NT2/D1 (cell line): ENCODE data around the gene LRG1.
"Not testable (repeated sequence)": the region's sequence is repeated elsewhere in the genome, so short reads cannot be mapped to it uniquely, and the experiment has no call there.

Experiments used
- DNase-seq: peaks from one replicate; pipeline ENCODE4 v3.0.0-alpha.2; 2011; ENCODE audit warnings: low read depth, low spot score
- H3K27me3 ChIP-seq: 2 replicates; pipeline ENCODE4 v1.6.0; 2011; ENCODE audit warnings: mild to moderate bottlenecking; ENCODE audit not compliant: insufficient read length, insufficient read depth
- H3K36me3 ChIP-seq: 2 replicates; pipeline ENCODE4 v1.6.1; 2011; ENCODE audit warnings: mild to moderate bottlenecking, low read length, mixed read lengths; ENCODE audit not compliant: insufficient read depth, insufficient read length
- H3K4me1 ChIP-seq: 2 replicates; pipeline ENCODE4 v1.5.1; 2011; ENCODE audit not compliant: insufficient read depth, insufficient read length
- H3K4me3 ChIP-seq: 2 replicates; pipeline ENCODE4 v1.5.1; 2011; ENCODE audit warnings: low read depth; ENCODE audit not compliant: insufficient read length
- H3K9ac ChIP-seq: 2 replicates; pipeline ENCODE4 v1.6.0; 2011; ENCODE audit warnings: low read depth; ENCODE audit not compliant: insufficient read length
- H3K9me3 ChIP-seq: 2 replicates; pipeline ENCODE4 v1.5.1; 2011; ENCODE audit warnings: mild to moderate bottlenecking, low read length; ENCODE audit not compliant: insufficient read depth
- SUZ12 ChIP-seq: IDR thresholded peaks from 2 replicates; pipeline ENCODE4 v1.6.1; 2011; ENCODE audit not compliant: insufficient read length, insufficient read depth; ENCODE audit errors: extremely low read depth
- YY1 ChIP-seq: IDR thresholded peaks from 2 replicates; pipeline ENCODE4 v1.6.1; 2011; ENCODE audit not compliant: insufficient read length, insufficient read depth
- ZNF274 ChIP-seq: IDR thresholded peaks from 2 replicates; pipeline ENCODE4 v1.6.1; 2011; ENCODE audit warnings: mild to moderate bottlenecking, low read depth, low read length

The LRG1 gene

GRCh38 chr19:4570402-4570801, 30.6 kb upstream of the LRG1 start:
- Histone ChIP-seq H3K9me3 (no peaks in the 10 kb centered on the region), H3K27me3 (no peaks in the 10 kb centered on the region), H3K9ac (no peak overlapping the region), H3K4me3 (no peak overlapping the region), H3K4me1 (peaks cover 8% of the 10 kb centered on the region), H3K36me3 (no peaks in the 10 kb centered on the region)
- TF ChIP-seq ZNF274 = no peak
- TF ChIP-seq SUZ12 = no peak
- TF ChIP-seq YY1 = no peak
- no peak for DNase-seq

- H3K36me3 ChIP-seq = no peaks in the 10 kb centered on the region
- no peak overlapping the region for H3K9ac ChIP-seq
- H3K9me3 ChIP-seq = no peaks in the 10 kb centered on the region
- peaks cover 7% of the 10 kb centered on the region for H3K4me1 ChIP-seq
- no peak overlapping the region for H3K4me3 ChIP-seq
- no peak for TF ChIP-seq SUZ12
- no peak for TF ChIP-seq YY1
- TF ChIP-seq ZNF274 = no peak
- no peaks in the 10 kb centered on the region for H3K27me3 ChIP-seq
- no peak for DNase-seq
Measured at GRCh38 chr19:4568886-4569285, 29.1 kb upstream of the LRG1 start.

GRCh38 chr19:4567584-4568071, 27.8 kb upstream of the LRG1 start:
- no peaks in the 10 kb centered on the region for H3K27me3 ChIP-seq
- DNase-seq = peak; percentile 63
- H3K9ac ChIP-seq = peak overlapping the region; percentile 5
- no peaks in the 10 kb centered on the region for H3K36me3 ChIP-seq
- peaks cover 7% of the 10 kb centered on the region for H3K4me1 ChIP-seq
- H3K4me3 ChIP-seq = no peak overlapping the region
- no peaks in the 10 kb centered on the region for H3K9me3 ChIP-seq
- TF ChIP-seq YY1 (no peak), SUZ12 (no peak), ZNF274 (no peak)

- Histone ChIP-seq H3K9ac (peak overlapping the region; percentile 10), H3K27me3 (no peaks in the 10 kb centered on the region), H3K36me3 (no peaks in the 10 kb centered on the region), H3K4me3 (no peak overlapping the region), H3K4me1 (peaks cover 7% of the 10 kb centered on the region), H3K9me3 (no peaks in the 10 kb centered on the region)
- TF ChIP-seq SUZ12 = no peak
- no peak for TF ChIP-seq ZNF274
- TF ChIP-seq YY1 = no peak
- DNase-seq = no peak
Measured at GRCh38 chr19:4566402-4567051, 26.7 kb upstream of the LRG1 start.

GRCh38 chr19:4563562-4563961, 23.7 kb upstream of the LRG1 start:
- not testable (repeated sequence) for H3K4me1 ChIP-seq, DNase-seq, H3K27me3 ChIP-seq, H3K9ac ChIP-seq, H3K9me3 ChIP-seq, H3K4me3 ChIP-seq, H3K36me3 ChIP-seq

GRCh38 chr19:4562085-4562484, 22.2 kb upstream of the LRG1 start:
- not testable (repeated sequence) for H3K36me3 ChIP-seq, H3K9me3 ChIP-seq, DNase-seq, H3K9ac ChIP-seq, H3K4me3 ChIP-seq, H3K27me3 ChIP-seq
- H3K4me1 ChIP-seq = peaks cover 11% of the 10 kb centered on the region

GRCh38 chr19:4559569-4559968, 19.7 kb upstream of the LRG1 start, which contains the start of gene SEMA6B:
SEMA6B (minus strand) TSS chr19:4559684; CDS start chr19:4558457, 1,227 bp downstream.
- H3K9me3 ChIP-seq = no peaks in the 10 kb centered on the region
- H3K4me1 ChIP-seq = peaks cover 12% of the 10 kb centered on the region
- DNase-seq = no peak
- no peak within 1 kb of the TSS for H3K9ac ChIP-seq
- H3K4me3 ChIP-seq = no peak within 1 kb of the TSS
- TF ChIP-seq ZNF274 (no peak), YY1 (no peak), SUZ12 (no peak)
- H3K36me3 ChIP-seq = peaks cover 9% of the 10 kb centered on the region
- H3K27me3 ChIP-seq = no peaks in the 10 kb centered on the region
